Fibroblast of skin of right quadriceps (primary cell): Measurements from ENCODE around the gene HTR1D.

Experiments
- DNase-seq: peaks from one replicate; pipeline ENCODE4 v3.0.0-alpha.2; 2013

HTR1D gene

DNA sequence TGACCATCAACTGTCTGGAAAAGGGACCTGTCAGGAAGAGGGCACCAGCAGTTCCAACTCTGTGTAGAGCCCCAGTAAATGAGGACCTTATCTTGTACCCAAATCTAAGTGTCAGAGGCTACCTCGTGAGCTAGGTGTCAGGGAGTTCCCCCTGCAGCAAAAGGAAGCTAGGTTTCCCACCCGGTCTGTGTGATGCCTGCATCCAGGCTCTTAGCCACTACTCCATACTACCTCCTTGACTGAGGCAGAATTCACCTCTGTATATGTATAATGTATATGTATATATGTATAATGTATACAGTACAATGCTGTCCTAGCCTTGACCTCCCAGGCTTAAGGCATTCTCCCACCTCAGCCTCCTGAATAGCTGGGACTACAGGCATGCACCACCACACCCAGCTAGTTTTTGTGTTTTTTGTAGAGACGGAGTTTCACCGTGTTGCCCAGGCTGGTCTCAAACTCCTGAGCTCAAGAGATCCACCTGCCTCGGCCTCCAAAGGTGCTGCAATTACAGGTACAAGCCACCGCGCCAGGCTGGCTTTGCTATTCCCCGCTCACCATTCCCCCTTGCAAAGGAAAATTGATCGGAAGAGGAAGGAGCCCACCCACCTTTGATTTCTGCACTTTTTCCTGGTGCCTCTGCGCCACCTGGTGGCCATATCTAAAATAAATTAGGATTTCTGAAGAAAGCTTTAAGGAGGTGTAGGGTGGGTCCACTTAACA, 32.9 kb downstream of the HTR1D start:
- DNase-seq = peak; percentile 39

DNA sequence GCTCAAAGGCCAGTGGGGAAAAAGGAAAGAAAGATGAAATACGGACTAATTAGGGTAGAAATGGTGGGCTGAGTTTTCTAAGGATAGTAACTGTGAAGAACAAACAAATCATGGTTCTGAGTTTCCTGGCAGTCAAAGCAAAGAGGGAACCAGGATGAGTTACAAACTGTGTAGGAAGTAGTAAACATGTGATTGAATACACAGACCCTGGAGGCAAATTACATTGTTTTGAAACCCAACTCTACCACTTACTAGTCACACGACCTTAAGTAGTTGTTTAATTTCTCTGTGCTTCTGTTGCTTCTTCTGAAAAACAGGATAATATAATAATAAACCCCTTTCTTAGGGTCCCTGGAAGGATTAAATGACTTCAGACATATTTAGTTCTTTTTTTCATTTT, 37.4 kb downstream of the HTR1D start:
- no peak for DNase-seq

DNA sequence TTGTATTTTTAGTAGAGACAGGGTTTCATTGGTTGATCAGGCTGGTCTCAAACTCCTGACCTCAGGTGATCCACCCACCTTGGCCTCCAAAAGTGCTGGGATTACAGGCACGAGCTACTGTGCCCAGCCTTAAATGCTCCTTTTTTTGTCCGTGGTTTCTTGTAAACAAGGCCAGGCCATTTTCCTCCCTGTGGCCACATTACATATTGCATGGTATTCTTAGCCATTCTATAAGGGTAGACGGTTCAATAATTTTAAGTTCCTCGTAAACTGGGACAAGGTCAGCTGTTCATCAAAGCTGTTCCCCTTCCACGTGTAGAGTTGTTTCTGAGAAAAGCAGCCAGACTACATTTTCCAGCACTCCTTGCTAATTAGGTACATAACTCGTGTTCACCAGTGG, 38.4 kb downstream of the HTR1D start:
- DNase-seq = no peak

DNA sequence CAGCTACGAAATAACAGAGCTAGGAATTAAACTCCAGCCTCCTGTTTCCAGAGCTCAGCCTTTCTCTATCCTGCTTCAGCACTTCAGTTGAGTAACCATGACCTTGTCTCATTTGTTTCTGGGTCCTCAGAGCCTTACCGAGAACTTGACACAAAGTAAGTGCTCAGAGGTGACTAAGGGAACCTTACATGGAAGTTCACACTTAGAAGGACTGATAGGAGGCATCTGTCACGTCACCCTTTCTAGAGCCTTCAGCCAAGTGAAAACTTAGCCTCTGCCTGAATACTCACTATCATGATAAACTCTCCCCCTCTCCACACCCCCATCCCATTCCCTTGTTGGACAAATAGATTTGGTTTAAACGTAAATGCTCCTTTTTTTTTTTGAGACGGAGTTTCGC, 38.9 kb downstream of the HTR1D start:
- DNase-seq = no peak

DNA sequence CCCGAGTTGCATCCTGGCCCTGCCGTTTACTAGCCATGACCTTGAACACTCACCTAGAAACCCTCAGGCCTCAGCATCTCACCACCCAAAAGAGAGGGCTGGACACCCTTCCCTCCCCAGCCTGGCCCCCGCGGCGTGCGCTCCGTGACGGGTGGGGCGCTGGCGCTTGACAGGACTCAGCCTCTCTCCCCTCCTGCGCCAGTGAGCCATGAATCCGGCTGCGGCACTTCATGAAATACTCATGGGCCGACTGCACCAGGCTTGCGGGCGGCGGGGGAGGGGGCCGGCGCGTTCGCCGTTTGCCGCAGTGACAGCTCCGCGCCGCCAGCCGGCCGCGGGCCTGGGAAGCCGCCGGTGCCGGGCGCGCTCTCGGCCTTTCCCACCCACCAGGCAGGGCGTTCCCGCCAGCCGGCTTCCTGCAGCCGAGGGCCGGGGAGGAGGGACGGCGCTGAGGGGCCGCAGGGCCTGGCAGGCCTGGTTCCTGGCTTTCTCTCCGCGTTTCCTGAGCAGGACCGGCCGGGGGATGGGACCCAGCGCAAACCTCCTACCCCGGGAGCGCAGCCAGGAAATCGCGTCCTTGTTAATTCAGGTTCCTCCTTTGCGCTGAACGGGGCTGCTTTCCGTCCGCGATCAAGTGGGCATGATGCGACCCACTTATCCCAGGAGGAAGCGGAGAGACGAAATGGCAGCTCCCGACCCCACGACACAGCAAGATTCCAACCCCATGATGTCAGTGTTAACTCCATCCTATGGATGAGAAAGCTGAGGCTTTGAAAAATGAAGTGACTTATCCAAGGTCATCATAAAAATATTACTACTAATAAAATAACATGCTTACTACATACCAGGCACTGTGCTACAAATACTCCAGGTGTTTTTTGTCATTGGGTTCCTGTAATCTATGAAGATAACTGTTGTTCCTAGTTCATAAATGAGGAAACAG, 39.6 kb downstream of the HTR1D start:
- peak; percentile 83 for DNase-seq

DNA sequence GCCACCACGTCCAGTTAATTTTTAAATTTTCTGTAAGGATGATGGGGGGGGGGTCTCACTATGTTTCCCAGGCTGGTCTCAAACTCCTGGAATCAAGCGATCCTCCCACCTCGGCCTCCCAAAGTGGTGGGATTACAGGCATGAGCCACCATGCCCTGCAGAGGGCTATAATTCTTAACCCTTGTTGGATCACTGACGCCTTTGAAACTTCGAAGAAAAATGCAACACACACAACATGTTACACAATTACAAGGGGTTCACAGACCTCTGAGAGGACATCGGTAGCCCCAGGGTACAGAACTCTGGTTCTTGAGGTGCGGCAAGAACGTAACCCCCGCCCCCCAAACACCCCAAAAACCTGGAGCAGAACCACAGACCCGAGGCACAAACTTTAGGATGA, 40.3 kb downstream of the HTR1D start:
- DNase-seq = no peak

DNA sequence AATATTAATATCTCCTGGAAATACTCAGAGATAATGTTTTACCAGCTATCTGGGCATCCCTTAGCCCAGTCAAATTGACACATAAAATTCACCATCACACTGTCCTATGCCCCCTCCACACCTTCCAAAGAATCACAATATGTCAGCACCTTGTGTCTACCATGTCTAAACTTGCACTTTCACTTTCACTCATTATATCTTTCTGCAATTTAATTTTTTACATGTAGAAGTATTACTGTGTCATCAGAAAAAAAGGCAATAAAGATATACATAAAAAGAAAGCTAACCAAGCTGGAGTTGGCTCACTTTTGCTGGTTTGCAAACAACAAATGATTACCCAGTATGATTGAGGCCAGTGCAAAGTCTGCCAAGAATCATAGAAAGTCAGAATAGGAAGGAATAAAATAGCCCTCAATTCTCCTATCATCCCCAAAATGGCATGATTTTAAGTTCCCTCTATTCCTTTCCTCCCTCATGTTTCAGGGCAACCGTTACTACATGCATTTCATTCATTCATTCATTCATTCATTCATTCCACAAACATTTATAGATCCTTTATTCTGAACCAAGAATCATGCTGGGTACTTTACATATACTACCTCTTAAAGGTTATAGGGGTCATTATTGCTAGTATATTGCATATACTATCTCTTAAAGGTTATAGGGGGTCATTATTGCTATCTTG, 42.7 kb downstream of the HTR1D start:
- no peak for DNase-seq

DNA sequence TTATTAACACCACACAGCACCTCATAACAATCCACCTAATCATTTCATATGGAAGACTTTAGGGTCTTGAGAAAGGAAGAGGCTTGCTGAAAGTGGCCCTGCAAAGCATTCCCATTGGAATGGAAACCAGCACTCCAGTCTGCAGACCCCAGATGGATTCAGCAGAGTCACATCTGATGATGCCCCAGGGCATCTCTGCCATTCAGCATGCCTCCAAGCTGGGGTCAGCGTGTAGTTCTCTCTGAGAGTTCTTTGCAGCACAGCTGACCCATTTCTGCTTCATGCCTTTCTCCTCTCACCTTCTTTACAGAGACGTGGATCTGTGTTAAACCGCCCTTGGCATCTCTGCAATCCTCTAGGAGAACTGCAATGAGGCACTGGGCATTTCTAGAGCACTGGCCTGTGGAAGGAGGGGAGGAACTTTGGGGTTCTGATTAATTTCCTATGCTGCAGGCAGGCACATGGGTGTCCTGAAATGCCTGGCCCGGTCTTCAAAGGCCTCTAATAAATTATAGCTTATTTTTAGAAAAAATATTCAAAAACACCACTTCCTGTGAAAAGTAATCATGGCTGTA, 46.0 kb downstream of the HTR1D start:
- DNase-seq = no peak

DNA sequence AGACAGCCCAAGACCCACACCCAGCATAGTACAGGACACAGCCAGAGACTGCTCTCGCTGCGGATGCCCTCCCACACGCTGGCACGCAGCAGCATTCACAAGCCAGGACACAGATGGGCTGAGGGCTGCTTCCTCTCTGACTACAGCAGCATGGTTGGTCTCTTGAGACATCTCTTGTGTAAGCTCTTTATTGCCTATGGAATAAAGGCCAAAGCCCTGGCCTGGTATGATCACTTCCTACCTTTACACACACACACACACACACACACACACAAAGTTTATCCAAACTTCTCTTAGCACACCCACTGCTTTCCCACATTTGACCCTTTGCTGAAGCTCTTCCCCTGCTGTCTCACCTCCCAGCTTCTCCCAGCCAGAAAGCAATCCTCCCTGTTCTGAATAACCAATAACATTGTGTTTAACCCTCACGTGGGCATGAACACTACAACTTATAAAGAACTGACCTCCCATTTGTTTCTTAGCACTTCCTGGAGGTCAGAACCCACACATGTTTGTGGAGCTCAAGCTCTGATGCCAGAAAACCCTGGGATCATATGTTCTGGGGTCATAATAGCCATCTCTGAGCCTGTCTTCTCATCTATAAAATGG, 47.5 kb downstream of the HTR1D start:
- DNase-seq = peak; percentile 75

DNA sequence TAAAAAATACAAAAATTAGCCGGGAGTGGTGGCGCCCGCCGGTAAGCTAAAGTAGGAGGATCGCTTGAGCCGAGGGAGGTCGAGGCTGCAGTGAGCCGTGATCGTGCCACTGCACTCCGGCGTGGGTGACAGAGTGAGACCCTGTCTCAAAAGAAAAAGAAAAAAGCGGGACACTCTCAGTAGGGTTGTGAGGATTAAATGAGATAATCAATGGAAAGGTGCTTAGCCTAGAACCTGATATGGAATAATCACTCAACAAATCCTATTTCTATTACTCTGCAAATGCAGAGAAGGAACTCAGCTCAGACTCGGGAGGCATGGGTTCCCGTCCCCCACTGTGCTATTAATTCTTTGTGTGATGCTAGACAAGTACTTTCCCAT, 48.1 kb downstream of the HTR1D start:
- DNase-seq = no peak

DNA sequence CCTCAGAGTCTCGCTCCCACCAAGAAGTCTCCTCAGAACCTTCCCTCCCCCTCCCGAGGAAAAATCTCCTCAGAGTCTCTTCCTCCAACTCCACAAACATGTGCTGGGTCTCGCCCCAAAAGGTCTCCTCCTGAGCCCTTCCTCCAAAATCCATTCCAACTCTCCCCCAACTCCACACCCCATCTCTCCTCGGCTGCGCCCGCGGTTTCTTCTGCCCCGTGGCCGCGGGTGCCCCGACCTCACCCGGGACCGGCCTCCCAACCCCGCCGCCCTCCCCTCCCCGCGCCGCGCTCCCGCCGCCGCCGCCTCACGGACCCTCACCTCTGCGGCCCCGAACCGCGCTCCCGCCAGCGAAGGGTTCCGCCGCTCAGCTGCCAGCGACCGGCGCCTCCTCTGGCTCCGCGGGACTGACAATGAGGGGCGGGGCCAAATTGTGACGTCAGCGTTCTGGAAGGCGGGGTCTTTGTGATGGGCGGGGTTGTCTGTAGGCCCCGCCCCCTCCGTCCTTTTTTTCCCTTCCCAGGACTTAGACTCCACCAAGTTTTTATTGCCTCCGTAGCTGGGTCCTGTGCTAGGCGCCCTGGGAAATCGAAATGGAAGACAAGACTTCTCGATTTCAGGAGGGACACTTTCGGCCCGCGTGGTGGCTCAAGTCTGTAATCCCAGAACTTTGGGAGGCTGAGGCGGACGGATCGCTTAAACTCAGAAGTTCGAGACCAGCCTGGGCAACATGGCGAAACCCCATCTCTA, 48.7 kb downstream of the HTR1D start, which contains the start of gene LUZP1:
LUZP1 (minus strand) TSS at position 412 of the 750 bp plus-strand sequence.
- DNase-seq = peak; percentile 86

DNA sequence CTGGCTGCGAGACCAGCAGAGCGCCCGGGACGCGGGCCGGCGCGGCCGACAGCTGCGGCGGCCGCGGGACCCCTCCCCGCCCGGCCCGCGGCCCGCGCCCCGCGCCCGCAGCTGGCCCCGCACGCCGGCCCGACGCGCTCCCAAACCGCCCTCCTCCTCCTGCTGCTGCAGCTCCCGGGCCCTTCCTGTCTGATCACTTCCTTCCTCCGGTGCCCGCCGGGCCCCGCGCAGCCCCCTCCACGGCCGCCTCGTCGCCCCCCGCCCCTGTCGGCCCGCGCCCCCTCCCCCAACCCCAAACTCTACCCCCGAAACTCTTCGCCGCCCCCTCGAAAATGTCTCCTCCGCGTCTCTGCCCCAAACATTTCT, 49.2 kb downstream of the HTR1D start:
- no peak for DNase-seq

DNA sequence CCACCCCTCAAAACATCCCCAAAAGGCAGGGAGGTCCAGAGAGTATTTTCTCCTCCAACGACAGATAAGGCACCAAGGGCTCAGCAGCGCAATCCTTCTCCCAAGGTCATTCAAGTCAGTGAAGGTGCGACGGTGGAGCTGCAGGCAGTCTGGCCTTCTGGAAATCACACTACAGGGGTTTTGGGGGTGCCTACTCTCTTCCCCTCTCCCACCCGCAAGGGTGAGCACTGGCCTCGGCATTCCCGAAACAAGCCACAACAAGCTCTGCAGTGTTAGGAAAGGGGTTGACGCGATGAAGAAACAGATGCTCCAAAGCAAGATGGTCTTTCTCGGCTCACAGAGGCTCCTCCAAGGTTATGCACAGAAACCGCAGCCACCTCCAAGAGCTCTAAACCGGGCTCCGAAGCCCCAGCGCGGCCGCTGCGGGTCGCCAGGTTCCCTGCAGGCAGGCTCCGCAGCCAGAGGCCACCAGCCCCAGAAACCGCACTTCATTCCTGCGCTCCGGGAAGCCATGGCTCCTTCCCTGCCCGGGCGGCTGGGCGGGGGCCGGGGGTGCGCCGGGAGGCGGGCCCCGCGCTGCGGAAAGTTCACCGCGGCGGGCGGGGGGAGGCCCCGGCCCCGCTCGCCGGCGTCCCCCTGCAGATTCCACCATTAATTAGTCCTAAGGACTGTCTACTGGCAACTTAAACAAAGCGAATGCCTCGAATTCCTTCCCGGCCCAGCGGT, 49.8 kb downstream of the HTR1D start:
- peak; percentile 67 for DNase-seq

DNA sequence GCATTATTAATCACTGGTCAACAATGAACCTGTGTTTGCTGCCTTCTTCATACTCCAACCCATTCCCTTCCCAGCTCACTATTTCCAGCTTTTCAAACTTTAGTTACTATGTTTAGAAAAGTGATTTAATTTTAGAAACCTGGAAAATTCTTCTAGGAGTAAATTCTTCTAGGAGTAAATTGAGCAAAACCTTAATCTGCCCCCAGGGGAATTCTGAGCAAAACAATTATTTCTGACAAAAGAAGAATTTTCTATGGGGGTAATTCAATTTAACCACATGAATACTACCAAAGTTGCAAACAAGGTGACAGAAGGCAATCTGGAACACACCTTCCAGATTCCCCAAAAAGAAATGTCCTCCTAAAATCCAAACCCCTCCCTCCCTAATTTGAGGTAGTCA, 50.4 kb downstream of the HTR1D start:
- no peak for DNase-seq

DNA sequence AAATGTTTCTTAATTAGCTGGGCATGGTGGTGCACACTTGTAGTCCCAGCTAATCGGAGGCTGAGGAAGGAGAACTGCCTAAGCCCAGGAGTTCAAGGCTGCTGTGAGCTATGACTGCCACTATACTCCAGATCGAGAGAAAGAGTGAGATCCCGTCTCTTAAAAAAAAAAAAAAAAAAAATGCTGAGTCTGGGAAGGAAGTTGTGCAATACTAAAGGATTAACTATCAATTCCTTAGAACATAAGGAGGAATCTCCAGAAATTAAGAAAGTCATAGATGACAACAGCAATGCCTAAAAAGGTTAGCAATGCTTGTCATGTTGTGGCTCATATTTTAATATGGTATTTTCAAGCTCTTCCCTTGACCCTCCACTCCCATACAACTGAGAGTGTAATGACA, 53.9 kb downstream of the HTR1D start:
- DNase-seq = peak; percentile 23

DNA sequence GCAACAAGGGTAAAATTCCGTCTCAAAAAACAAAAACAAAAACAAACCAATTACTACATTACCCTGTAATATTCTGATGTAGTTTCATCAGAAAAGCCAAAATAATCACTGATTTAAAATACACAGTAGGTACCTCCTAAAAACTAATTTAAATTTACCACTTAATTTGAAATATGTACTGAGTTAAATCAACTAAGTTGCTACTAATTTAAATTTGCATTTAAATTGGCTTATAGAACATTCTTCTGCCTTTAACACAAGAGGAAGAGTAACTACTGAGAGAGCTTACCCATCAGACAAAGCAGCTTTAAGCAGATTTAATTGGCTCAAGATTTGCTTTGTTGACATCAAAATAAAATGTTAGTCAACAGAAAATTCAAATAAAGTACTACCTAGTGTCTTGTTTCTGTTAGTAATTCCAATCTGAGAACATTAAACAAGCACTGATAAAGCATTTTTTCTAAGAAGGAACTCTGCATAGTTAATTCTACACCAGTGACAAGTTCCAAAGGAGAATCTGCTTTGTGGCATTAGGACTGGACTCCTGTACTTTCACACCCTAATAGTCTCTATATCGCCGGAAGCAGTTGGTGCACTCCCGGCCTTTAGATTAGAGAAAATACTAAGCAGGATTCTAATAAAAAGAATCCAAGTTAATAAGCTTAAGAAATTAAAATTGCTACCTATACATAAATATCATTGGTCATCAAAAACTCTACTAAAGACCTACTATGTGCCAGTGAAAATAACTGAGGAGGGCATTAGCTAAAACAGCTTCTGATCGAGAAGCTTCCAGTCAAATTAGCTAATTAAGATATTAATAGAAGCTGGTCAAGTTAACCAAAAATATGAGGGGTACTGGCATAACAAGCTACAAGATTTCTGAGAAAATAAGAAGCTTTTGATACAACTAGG, 57.1 kb downstream of the HTR1D start:
- no peak for DNase-seq

DNA sequence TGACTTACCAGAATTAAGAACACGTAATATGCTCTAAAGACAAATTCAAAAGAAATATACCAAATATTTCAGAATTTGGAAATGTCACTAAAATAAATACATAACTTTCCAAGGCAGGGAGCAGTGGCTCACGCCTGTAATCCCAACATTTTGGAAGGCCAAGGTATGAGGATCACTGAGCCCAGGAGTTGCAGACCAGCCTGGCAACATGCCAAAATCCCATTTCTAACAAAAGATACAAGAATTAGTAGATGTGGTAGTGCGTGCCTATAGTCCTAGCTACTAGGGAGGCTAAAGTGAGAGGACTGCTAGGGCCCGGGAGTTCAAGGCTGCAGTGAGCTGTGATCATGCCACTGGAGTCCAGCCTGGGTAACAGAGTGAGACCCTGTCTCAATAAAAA, 60.4 kb downstream of the HTR1D start:
- DNase-seq = no peak

DNA sequence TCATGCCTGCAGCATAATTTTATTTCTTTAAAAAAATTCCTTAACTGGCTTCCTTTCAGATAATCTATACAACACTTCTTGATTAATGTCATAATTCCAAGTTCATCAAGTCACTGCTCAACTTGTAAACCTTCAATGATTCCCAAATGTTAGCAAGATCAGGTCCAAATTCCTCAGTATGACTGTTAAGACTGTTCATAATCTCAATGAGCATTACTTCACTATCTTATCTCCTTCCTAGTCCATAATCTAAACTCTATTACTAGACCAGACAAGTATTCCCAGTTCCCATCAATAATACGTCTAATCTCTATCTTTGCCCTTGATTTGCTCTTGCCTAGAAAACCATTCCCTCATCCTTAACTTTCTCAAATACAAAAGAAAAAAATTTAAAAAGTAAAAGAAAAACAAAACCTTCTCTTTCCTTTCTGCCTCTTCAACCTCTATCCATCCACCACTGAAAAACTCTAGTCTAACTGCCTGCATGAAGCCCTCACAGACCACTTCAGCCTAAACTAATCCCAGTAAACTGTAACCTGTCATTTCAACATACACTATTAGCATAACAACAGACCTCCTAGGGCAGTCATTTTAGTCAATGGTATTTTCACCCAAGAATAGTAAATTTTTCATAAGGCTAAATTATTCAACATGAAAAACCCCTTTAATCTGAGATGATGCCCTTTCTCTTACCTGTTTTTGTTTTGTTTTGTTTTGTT, 64.2 kb downstream of the HTR1D start:
- no peak for DNase-seq

DNA sequence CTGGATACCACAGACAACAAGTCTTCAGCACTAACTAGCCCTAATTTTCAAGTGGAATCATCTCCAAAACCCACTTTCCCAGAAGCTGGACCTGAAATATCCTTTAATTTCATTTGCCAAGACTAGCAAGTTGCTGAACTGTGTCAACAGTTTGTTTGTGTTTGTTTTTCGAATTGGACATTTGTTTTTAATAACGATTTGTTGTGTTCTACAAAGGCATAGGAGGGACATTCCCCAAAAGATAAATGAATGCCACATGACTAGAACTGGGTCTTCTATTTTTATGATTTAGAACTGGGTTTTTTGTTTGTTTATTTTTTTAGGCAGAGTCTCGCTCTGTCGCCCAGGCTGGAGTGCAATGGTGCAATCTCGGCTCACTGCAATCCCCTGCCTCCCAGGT, 66.6 kb downstream of the HTR1D start:
- DNase-seq = no peak

DNA sequence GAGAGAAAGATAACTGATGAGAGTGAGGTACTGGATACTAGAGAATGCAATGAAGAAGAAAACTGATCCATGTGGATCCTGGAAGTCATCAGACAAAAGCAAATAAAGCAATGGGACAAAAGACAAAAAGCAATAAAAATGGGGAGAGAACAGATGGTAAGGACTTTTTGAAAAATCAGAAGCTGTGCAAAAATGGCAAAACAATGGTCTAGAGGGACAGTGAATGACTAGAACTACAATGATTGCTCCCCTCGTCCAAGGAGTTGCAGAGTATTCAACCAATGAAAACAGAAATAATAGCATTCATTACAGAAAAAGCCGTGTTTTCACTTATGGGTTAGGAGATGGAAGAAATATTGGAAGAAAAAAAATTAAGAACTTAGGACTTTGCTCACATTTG, 67.2 kb downstream of the HTR1D start:
- DNase-seq = no peak
